HepG2 (cell line): ENCODE results near the gene ACSL3. TPM values are rescaled to one million over a fixed set of nuclear protein-coding genes. Genes with fewer than 3 reads are reported as not detected.

Experiments
- ATAC-seq: fragments of 200-7000 bp; cut with Tn5 transposase; 3 replicates; pipeline ENCODE4 v1.9.1; 2020; ENCODE audit warnings: mild to moderate bottlenecking, moderate library complexity
- BruUV-seq: library from RNA; stranded (reverse); fragments of 400-500 nt; replicated peaks from 2 replicates; lab custom pipeline; 2021; lab: Mats Ljungman, UMichigan
- CTCF ChIA-PET: fragments of 300-600 bp; formaldehyde crosslinking; extraction: SDS; loops from one replicate; lab custom pipeline; 2021; ENCODE audit warnings: low total read pairs, inconsistent platforms, low intra/inter-chr PET ratio; lab: Yijun Ruan, JAX
- POLR2A ChIA-PET: fragments of 350-600 bp; sonication (Branson Sonifier 250); formaldehyde crosslinking; loops from one replicate; lab custom pipeline; 2020; ENCODE audit warnings: antibody characterized with exemption, inconsistent platforms; lab: Yijun Ruan, JAX
- DNase-seq: peaks from one replicate; pipeline ENCODE4 v3.0.0-alpha.2; 2015; ENCODE audit warnings: low spot score
- FAIRE-seq: peaks from 3 replicates; lab custom pipeline; 2011; peaks lifted over from hg19 to GRCh38; lab: Jason Lieb, UNC
- H2AFZ ChIP-seq: one replicate; pipeline ENCODE4 v1.6.1; 2011; ENCODE audit warnings: low read length, inconsistent platforms
- H3K27ac ChIP-seq: fragments of 300-600 bp; 3 replicates; pipeline ENCODE4 v1.8.0; 2011; ENCODE audit warnings: mixed run types, mild to moderate bottlenecking, mixed read lengths, low read length, inconsistent platforms; ENCODE audit not compliant: insufficient read depth; ENCODE audit errors: extremely low read length
- H3K27me3 ChIP-seq, 2 experiments: fragments of 200-600 bp in 1 of 2; 2 replicates in 1 of 2; 3 replicates in 1 of 2; pipeline versions ENCODE4 v1.6.0 to v1.8.0; 2011; ENCODE audit warnings: low read length in 2 of 2, mild to moderate bottlenecking in 2 of 2, moderate library complexity in 2 of 2, inconsistent platforms in 1 of 2; ENCODE audit not compliant: insufficient read depth in 2 of 2, control insufficient read depth in 1 of 2
- H3K36me3 ChIP-seq, 2 experiments: fragments of 200-600 bp in 1 of 2; replicated peaks in 1 of 2; 2 replicates in 1 of 2; 3 replicates in 1 of 2; pipeline versions ENCODE4 v1.5.1 to v1.8.0; 2011; ENCODE audit warnings: low read length in 2 of 2, inconsistent platforms in 1 of 2; ENCODE audit not compliant: insufficient read depth in 2 of 2, control insufficient read depth in 1 of 2
- H3K4me1 ChIP-seq: 2 replicates; pipeline ENCODE4 v1.5.1; 2012; ENCODE audit warnings: low read length, inconsistent platforms; ENCODE audit not compliant: insufficient read depth
- H3K4me2 ChIP-seq: 2 replicates; pipeline ENCODE4 v1.6.0; 2011; ENCODE audit warnings: low read depth, low read length, inconsistent platforms
- H3K4me3 ChIP-seq, 3 experiments: fragments of 200-600 bp in 1 of 3; sonication (generic), shearing (Covaris generic) in 1 of 3; replicated peaks in 1 of 3; 2 replicates each; pipeline ENCODE4 v1.5.1; 2011 to 2016; ENCODE audit warnings: low read length in 3 of 3, inconsistent platforms in 2 of 3, low read depth in 2 of 3, mild to moderate bottlenecking in 2 of 3, control low read depth in 1 of 3, mixed read lengths in 1 of 3; ENCODE audit not compliant: insufficient read depth in 1 of 3
- H3K79me2 ChIP-seq: one replicate; pipeline ENCODE4 v1.6.1; 2011; ENCODE audit warnings: low read length, inconsistent platforms; ENCODE audit not compliant: insufficient read depth
- H3K9ac ChIP-seq: 2 replicates; pipeline ENCODE4 v1.6.0; 2011; ENCODE audit warnings: mild to moderate bottlenecking, low read depth, low read length, inconsistent platforms; ENCODE audit not compliant: insufficient read depth
- H3K9me3 ChIP-seq: 2 replicates; pipeline ENCODE4 v1.5.1; 2012; ENCODE audit warnings: mild to moderate bottlenecking, low read length
- H4K20me1 ChIP-seq: 2 replicates; pipeline ENCODE4 v1.6.0; 2011; ENCODE audit warnings: inconsistent platforms, mild to moderate bottlenecking, low read length, moderate library complexity; ENCODE audit not compliant: insufficient read depth
- ATF4 ChIP-seq, 2 experiments: fragments of 450-650 bp in 1 of 2; sonication (generic) in 1 of 2; formaldehyde crosslinking; IDR thresholded peaks; 2 replicates each; pipeline versions ENCODE4 v1.5.0 to v1.8.0; 2020 to 2022; ENCODE audit warnings: mild to moderate bottlenecking in 1 of 2, missing genetic modification reagents in 1 of 2
- CEBPB ChIP-seq: IDR thresholded peaks from 2 replicates; pipeline ENCODE4 v1.6.1; 2011; ENCODE audit warnings: low read depth, low read length, improper control_type of control experiment, borderline replicate concordance
- CEBPG ChIP-seq: IDR thresholded peaks from 2 replicates; pipeline ENCODE4 v1.6.1; 2016
- HNRNPK ChIP-seq: fragments of 200-400 bp; formaldehyde crosslinking; IDR thresholded peaks from 2 replicates; pipeline ENCODE4 v1.6.1; 2018; ENCODE audit warnings: low read length, low read depth, moderate library complexity, mild to moderate bottlenecking; ENCODE audit not compliant: poor library complexity, severe bottlenecking
- IRX3 ChIP-seq: sonication (generic); formaldehyde crosslinking; IDR thresholded peaks from 2 replicates; pipeline ENCODE4 v1.8.1; 2023; ENCODE audit warnings: mild to moderate bottlenecking, low read depth, missing genetic modification reagents, borderline replicate concordance
- MLLT10 ChIP-seq: sonication (generic); formaldehyde crosslinking; IDR thresholded peaks from 2 replicates; pipeline ENCODE4 v1.4.0; 2020; ENCODE audit warnings: missing genetic modification reagents
- NFE2L2 ChIP-seq: fragments of 150-350 bp; IDR thresholded peaks from 2 replicates; pipeline ENCODE4 v1.6.1; 2014; ENCODE audit warnings: low read length
- SETDB1 ChIP-seq: sonication (generic); formaldehyde crosslinking; IDR thresholded peaks from 2 replicates; pipeline ENCODE4 v1.5.1; 2020; ENCODE audit warnings: missing genetic modification reagents, mild to moderate bottlenecking, borderline replicate concordance
- TRAFD1 ChIP-seq: sonication (generic); formaldehyde crosslinking; IDR thresholded peaks from 2 replicates; pipeline ENCODE4 v1.5.1; 2020; ENCODE audit warnings: missing genetic modification reagents, mild to moderate bottlenecking, borderline replicate concordance
- ZNF121 ChIP-seq: sonication (generic); formaldehyde crosslinking; IDR thresholded peaks from 2 replicates; pipeline ENCODE4 v1.5.0; 2020; ENCODE audit warnings: mild to moderate bottlenecking, missing genetic modification reagents
- ZNF34 ChIP-seq: sonication (generic); formaldehyde crosslinking; IDR thresholded peaks from 2 replicates; pipeline ENCODE4 v1.4.0; 2020; ENCODE audit warnings: mild to moderate bottlenecking, missing genetic modification reagents, borderline replicate concordance
- ZNF44 ChIP-seq: sonication (generic); formaldehyde crosslinking; IDR thresholded peaks from 2 replicates; pipeline ENCODE4 v1.5.1; 2020; ENCODE audit warnings: mild to moderate bottlenecking, missing genetic modification reagents
- WGBS: methylation state at CpG from one replicate; pipeline ENCODE4 v1.1.6; 2017; ENCODE audit warnings: low lambda C conversion rate; 5-methylcytosine and 5-hydroxymethylcytosine counted together
- in situ Hi-C: cut with HindIII; loops from 2 replicates; pipeline ENCODE4 v1.10.0; 2017; ENCODE audit warnings: low pct_unique_long_range_greater_than_20kb; ENCODE audit not compliant: extremely low pct_ligation_motif_present
- intact Hi-C: fragments of 100-400 bp; cut with micrococcal nuclease; formaldehyde crosslinking; loops from one replicate; pipeline ENCODE4 v1.10.0; 2022; ENCODE audit not compliant: unreplicated experiment
- polyA plus RNA-seq, 8 experiments: library from polyadenylated mRNA; depleted of rRNA in 3 of 8; stranded (reverse) in 7 of 8; unstranded in 1 of 8; fragments of >200 nt; fragmentation: Illumina TruSeq in 4 of 8; extraction: Trizol in 4 of 8; gene quantifications; 2 replicates each; pipeline versions ENCODE4 v1.2.1 to v1.2.3, GENCODE V29; 2011 to 2016; ENCODE audit warnings: low read depth in 4 of 8, missing spikeins in 1 of 8, mixed read lengths in 1 of 8; ENCODE audit not compliant: insufficient read depth in 1 of 8
- total RNA-seq, 5 experiments: library from RNA; depleted of rRNA; stranded (reverse); fragments of >200 nt; fragmentation: Illumina TruSeq; extraction: Trizol; gene quantifications; 2 replicates each; pipeline ENCODE4 v1.2.3, GENCODE V29; 2016; ENCODE audit warnings: low read depth in 1 of 5

The ACSL3 gene
- total and polyA plus RNA-seq, 2 of the 13 experiments (the other 11 are each of a cell fraction or from before 2014, with no cell fraction given): 305 to 365 TPM

- TF ChIP-seq TRAFD1 (no peak), ZNF34 (CRISPR knock-in tag) (no peak), SETDB1 (CRISPR knock-in tag) (no peak), ATF4 (CRISPR knock-in tag; IDR thresholded peaks at IDR 0.05) (no peak), MLLT10 (CRISPR knock-in tag) (no peak), NFE2L2 (no peak), IRX3 (no peak)
Measured at GRCh38 chr2:222933458-222933857, 72.6 kb downstream of the ACSL3 start (continued).

GRCh38 chr2:222935688-222936298, 75.0 kb downstream of the ACSL3 start:
- DNase-seq: no peak
- intact Hi-C loops: no loop called here
- Histone ChIP-seq H3K79me2 (peaks cover 5% of the 10 kb centered on the region), H2AFZ (no peak overlapping the region), H4K20me1 (peaks cover 20% of the 10 kb centered on the region), H3K9ac (no peak overlapping the region), H3K27me3 (no peaks in the 10 kb centered on the region), H3K4me3 (no peak overlapping the region), H3K4me2 (no peak overlapping the region), H3K36me3 (peaks cover 31 to 88% of the 10 kb centered on the region in 2 experiments), H3K9me3 (no peaks in the 10 kb centered on the region; the same call in 1 of the 2 replicates), H3K4me1 (no peaks in the 10 kb centered on the region), H3K27ac (no peak overlapping the region)
- ChIA-PET POLR2A (no interaction called here), CTCF (no interaction called here)
- no peak for ATAC-seq
- TSS peak; percentile 1 for BruUV-seq
- in situ Hi-C loops: no loop called here
- peak; percentile 73 for TF ChIP-seq CEBPG (CRISPR knock-in tag)
- TF ChIP-seq ZNF44 (CRISPR knock-in tag): no peak
- no peak for TF ChIP-seq ZNF121 (CRISPR knock-in tag)
- TF ChIP-seq CEBPB: peak; percentile 89
- TF ChIP-seq HNRNPK: peak; percentile 95
- 97% methylated on average over 4 of the region's 4 CpGs for WGBS
- no peak for FAIRE-seq
